ENCODE results near the gene VGLL3. TPM values are rescaled to one million over a fixed set of nuclear protein-coding genes. Genes with fewer than 3 reads are reported as not detected.

Gene VGLL3
- total and polyA plus RNA-seq, 2 donors (not counting 1 experiment from before 2014, with no cell fraction given): not detected

- Histone ChIP-seq H3K27me3 (replicated peaks in 1 of 4; ENCODE audit: control extremely low read depth in 1 of 4, control insufficient read depth in 3 of 4, insufficient read depth in 4 of 4, low read length in 3 of 4) (no peaks in the 10 kb centered on the region), H3K4me1 (ENCODE audit: control insufficient read depth in 2 of 2, insufficient read depth in 2 of 2, low read length in 2 of 2) (no peaks in the 10 kb centered on the region), H3K9ac (ENCODE audit: low read length) (no peak overlapping the region), H2AFZ (ENCODE audit: insufficient read depth, low read depth, low read length, poor library complexity, severe bottlenecking) (no peak overlapping the region), H4K20me1 (ENCODE audit: control insufficient read depth, insufficient read depth, low read length, poor library complexity, severe bottlenecking) (no peaks in the 10 kb centered on the region), H3K4me2 (replicated peaks; ENCODE audit: low read depth, low read length, poor library complexity, severe bottlenecking) (no peak overlapping the region), H3K4me3 (ENCODE audit: control extremely low read depth in 1 of 5, extremely low read depth in 1 of 5, insufficient read depth in 1 of 5, low read depth in 2 of 5, low read length in 4 of 5) (no peak overlapping the region), H3K79me2 (ENCODE audit: control insufficient read depth, insufficient read depth, low read length) (no peaks in the 10 kb centered on the region), H3K36me3 (replicated peaks in 1 of 2; ENCODE audit: control extremely low read depth in 1 of 2, control insufficient read depth in 1 of 2, extremely low read depth in 1 of 2, insufficient read depth in 2 of 2, low read length in 1 of 2) (no peaks in the 10 kb centered on the region), H3K9me3 (ENCODE audit: control extremely low read depth in 1 of 3, control insufficient read depth in 2 of 3, insufficient read depth in 1 of 3, low read length in 2 of 3) (no peaks in the 10 kb centered on the region), H3K27ac (ENCODE audit: low read length in 2 of 2) (no peak overlapping the region)
- ChIA-PET POLR2A (no interaction called here), CTCF (no interaction called here)
- H3K27me3 Mint-ChIP-seq: no peaks in the 10 kb centered on the region
- no peak for TF ChIP-seq CTCF (IDR thresholded peaks at IDR 0.05)
- TF ChIP-seq EZH2 (IDR thresholded peaks at IDR 0.05; ENCODE audit: borderline replicate concordance, insufficient read depth, low read depth, low read length, poor library complexity, severe bottlenecking): no peak
- H3K4me1 Mint-ChIP-seq: no peaks in the 10 kb centered on the region
- 83% methylated on average over 1 of the region's 3 CpGs for WGBS (ENCODE audit: insufficient coverage)
- H3K27ac Mint-ChIP-seq: no peak overlapping the region
- no peak overlapping the region for H3K4me3 Mint-ChIP-seq
- no peak for ATAC-seq (ENCODE audit: low read depth)
- intact Hi-C loops (cut with micrococcal nuclease): no loop called here
- DNase-seq: no peak
- H3K9me3 Mint-ChIP-seq (ENCODE audit: insufficient read depth): no peaks in the 10 kb centered on the region
Observed at GRCh38 chr3:86965166-86965565, 25.8 kb downstream of the VGLL3 start.

- POLR2A ChIA-PET: no interaction called here
- no peaks in the 10 kb centered on the region for H3K9me3 Mint-ChIP-seq (ENCODE audit: insufficient read depth)
Observed at GRCh38 chr3:86963611-86964010, 27.3 kb downstream of the VGLL3 start.

More at GRCh38 chr3:86963611-86964010, 27.3 kb downstream of the VGLL3 start:
- H4K20me1 ChIP-seq (ENCODE audit: control insufficient read depth, insufficient read depth, low read length, poor library complexity, severe bottlenecking): no peaks in the 10 kb centered on the region
- no peak overlapping the region for H3K4me3 ChIP-seq (ENCODE audit: control extremely low read depth in 1 of 5, extremely low read depth in 1 of 5, insufficient read depth in 1 of 5, low read depth in 2 of 5, low read length in 4 of 5)
- no peak overlapping the region for H3K4me2 ChIP-seq (replicated peaks; ENCODE audit: low read depth, low read length, poor library complexity, severe bottlenecking)
- H3K27me3 ChIP-seq (replicated peaks in 1 of 4; ENCODE audit: control extremely low read depth in 1 of 4, control insufficient read depth in 3 of 4, insufficient read depth in 4 of 4, low read length in 3 of 4): no peaks in the 10 kb centered on the region
- no peaks in the 10 kb centered on the region for H3K4me1 Mint-ChIP-seq
- no peak overlapping the region for H3K27ac ChIP-seq (ENCODE audit: low read length in 2 of 2)
- no peaks in the 10 kb centered on the region for H3K27me3 Mint-ChIP-seq
- TF ChIP-seq CTCF (IDR thresholded peaks at IDR 0.05) (no peak), EZH2 (IDR thresholded peaks at IDR 0.05; ENCODE audit: borderline replicate concordance, insufficient read depth, low read depth, low read length, poor library complexity, severe bottlenecking) (no peak)
- CTCF ChIA-PET: no interaction called here
- H3K9ac ChIP-seq (ENCODE audit: low read length): no peak overlapping the region
- H2AFZ ChIP-seq (ENCODE audit: insufficient read depth, low read depth, low read length, poor library complexity, severe bottlenecking): no peak overlapping the region
- H3K4me1 ChIP-seq (ENCODE audit: control insufficient read depth in 2 of 2, insufficient read depth in 2 of 2, low read length in 2 of 2): no peaks in the 10 kb centered on the region
- no peak overlapping the region for H3K27ac Mint-ChIP-seq
- H3K4me3 Mint-ChIP-seq: no peak overlapping the region
- no peaks in the 10 kb centered on the region for H3K9me3 ChIP-seq (ENCODE audit: control extremely low read depth in 1 of 3, control insufficient read depth in 2 of 3, insufficient read depth in 1 of 3, low read length in 2 of 3)
- no peaks in the 10 kb centered on the region for H3K79me2 ChIP-seq (ENCODE audit: control insufficient read depth, insufficient read depth, low read length)
- WGBS (ENCODE audit: insufficient coverage): no CpG with 5 or more reads among the region's 1 CpG
- ATAC-seq (ENCODE audit: low read depth): no peak
- H3K36me3 ChIP-seq (replicated peaks in 1 of 2; ENCODE audit: control extremely low read depth in 1 of 2, control insufficient read depth in 1 of 2, extremely low read depth in 1 of 2, insufficient read depth in 2 of 2, low read length in 1 of 2): no peaks in the 10 kb centered on the region
- intact Hi-C loops (cut with micrococcal nuclease): no loop called here
- DNase-seq: no peak
